RWPE2 (cell line): ENCODE data around the gene UTP11.
"Not testable (repeated sequence)": the region's sequence is repeated elsewhere in the genome, so short reads cannot be mapped to it uniquely, and the experiment has no call there.

Experiments
- ATAC-seq: fragments of 200-7000 bp; cut with Tn5 transposase; 3 replicates; pipeline ENCODE4 v1.9.1; 2021; ENCODE audit warnings: low read depth
- DNase-seq: peaks from one replicate; pipeline ENCODE4 v3.0.0-alpha.2; 2020; ENCODE audit warnings: low spot score
- H3K27ac ChIP-seq: fragments of 450-650 bp; 2 replicates; pipeline ENCODE4 v1.5.1; 2017; ENCODE audit warnings: mild to moderate bottlenecking; ENCODE audit not compliant: poor library complexity, severe bottlenecking
- H3K27me3 ChIP-seq: fragments of 250-450 bp; sonication (Bioruptor Pico); 2 replicates; pipeline ENCODE4 v1.5.1; 2021; ENCODE audit warnings: mild to moderate bottlenecking, moderate library complexity; ENCODE audit not compliant: insufficient read depth, poor library complexity, severe bottlenecking
- H3K36me3 ChIP-seq: fragments of 250-450 bp; sonication (Bioruptor Pico); 2 replicates; pipeline ENCODE4 v1.5.1; 2020; ENCODE audit warnings: low read depth, mild to moderate bottlenecking, moderate library complexity
- H3K4me1 ChIP-seq: fragments of 250-450 bp; sonication (Bioruptor Pico); 2 replicates; pipeline ENCODE4 v1.5.1; 2021; ENCODE audit warnings: mild to moderate bottlenecking, moderate library complexity; ENCODE audit not compliant: insufficient read depth, poor library complexity, severe bottlenecking
- H3K4me3 ChIP-seq: fragments of 250-450 bp; sonication (Bioruptor Pico); 2 replicates; pipeline ENCODE4 v1.5.1; 2021; ENCODE audit warnings: mild to moderate bottlenecking, moderate library complexity; ENCODE audit not compliant: severe bottlenecking
- H3K9me3 ChIP-seq: fragments of 250-450 bp; sonication (Bioruptor Pico); 2 replicates; pipeline ENCODE4 v1.5.1; 2021; ENCODE audit warnings: mild to moderate bottlenecking, moderate library complexity; ENCODE audit not compliant: severe bottlenecking
- CTCF ChIP-seq: fragments of 450-650 bp; IDR thresholded peaks from one replicate; pipeline ENCODE4 v1.5.1; 2017; ENCODE audit warnings: mild to moderate bottlenecking, moderate library complexity; ENCODE audit not compliant: poor library complexity, severe bottlenecking

Gene UTP11

GRCh38 chr1:37975083-37975482 is 37.5 kb upstream of the UTP11 start:
- peaks cover 94% of the 10 kb centered on the region for H3K36me3 ChIP-seq
- peak; percentile 64; the same call in 2 of the 3 replicates for ATAC-seq
- not testable (repeated sequence) for DNase-seq, H3K9me3 ChIP-seq, H3K27me3 ChIP-seq, H3K27ac ChIP-seq, H3K4me1 ChIP-seq, H3K4me3 ChIP-seq
- peak; percentile 78 for TF ChIP-seq CTCF

GRCh38 chr1:37978541-37978940 is 34.0 kb upstream of the UTP11 start:
- Histone ChIP-seq H3K27ac (no peak overlapping the region), H3K4me1 (no peaks in the 10 kb centered on the region), H3K27me3 (no peaks in the 10 kb centered on the region), H3K36me3 (peaks cover 99% of the 10 kb centered on the region), H3K9me3 (no peaks in the 10 kb centered on the region), H3K4me3 (no peak overlapping the region)
- DNase-seq (no peak), ATAC-seq (no peak)
- TF ChIP-seq CTCF, result no peak

- H3K4me3 ChIP-seq, result no peak overlapping the region
- no peak for TF ChIP-seq CTCF
- H3K9me3 ChIP-seq, result no peaks in the 10 kb centered on the region
- peaks cover 2% of the 10 kb centered on the region for H3K4me1 ChIP-seq
- H3K36me3 ChIP-seq, result peaks cover 99% of the 10 kb centered on the region
- ATAC-seq (no peak), DNase-seq (no peak)
- H3K27me3 ChIP-seq, result no peaks in the 10 kb centered on the region
- no peak overlapping the region for H3K27ac ChIP-seq
Measured at GRCh38 chr1:37983546-37983945, 29.0 kb upstream of the UTP11 start.

- TF ChIP-seq CTCF, result no peak
- Histone ChIP-seq H3K27ac (no peak overlapping the region), H3K9me3 (no peaks in the 10 kb centered on the region), H3K27me3 (no peaks in the 10 kb centered on the region), H3K36me3 (peaks cover 61% of the 10 kb centered on the region), H3K4me1 (peaks cover 5% of the 10 kb centered on the region), H3K4me3 (no peak overlapping the region)
- DNase-seq, result no peak
- ATAC-seq, result no peak
Measured at GRCh38 chr1:37987679-37988078, 24.9 kb upstream of the UTP11 start.

- H3K4me3 ChIP-seq, result peak overlapping the region; percentile 60
- peaks cover 44% of the 10 kb centered on the region for H3K36me3 ChIP-seq
- H3K4me1 ChIP-seq, result peaks cover 5% of the 10 kb centered on the region
- peak overlapping the region; percentile 43 for H3K27ac ChIP-seq
- DNase-seq, result no peak
- H3K27me3 ChIP-seq, result no peaks in the 10 kb centered on the region
- peak; percentile 20; the same call in 2 of the 3 replicates for ATAC-seq
- no peak for TF ChIP-seq CTCF
- no peaks in the 10 kb centered on the region for H3K9me3 ChIP-seq
Measured at GRCh38 chr1:37989361-37989930, 23.1 kb upstream of the UTP11 start.
